Astrocyte of the cerebellum (primary cell): ENCODE data around the gene GBE1.
"Not testable (repeated sequence)": the region's sequence is repeated elsewhere in the genome, so short reads cannot be mapped to it uniquely, and the experiment has no call there.

Source experiments
- DNase-seq: peaks from one replicate; pipeline ENCODE4 v3.0.0-alpha.2; 2011; ENCODE audit warnings: low read depth
- H3K4me3 ChIP-seq: 2 replicates; pipeline ENCODE4 v1.5.1; 2011; ENCODE audit warnings: mild to moderate bottlenecking, low read depth, low read length, moderate library complexity
- in situ Hi-C: cut with HindIII; loops from 2 replicates; pipeline ENCODE4 v1.10.0; 2017; ENCODE audit warnings: low sequenced_read_pairs
- TF ChIP-seq, protein P1 (sequence below): IDR thresholded peaks from 2 replicates; pipeline ENCODE4 v1.5.1; 2012; ENCODE audit warnings: low read length, low read depth, moderate library complexity, mild to moderate bottlenecking; ENCODE audit errors: missing control alignments

Gene GBE1

DNA sequence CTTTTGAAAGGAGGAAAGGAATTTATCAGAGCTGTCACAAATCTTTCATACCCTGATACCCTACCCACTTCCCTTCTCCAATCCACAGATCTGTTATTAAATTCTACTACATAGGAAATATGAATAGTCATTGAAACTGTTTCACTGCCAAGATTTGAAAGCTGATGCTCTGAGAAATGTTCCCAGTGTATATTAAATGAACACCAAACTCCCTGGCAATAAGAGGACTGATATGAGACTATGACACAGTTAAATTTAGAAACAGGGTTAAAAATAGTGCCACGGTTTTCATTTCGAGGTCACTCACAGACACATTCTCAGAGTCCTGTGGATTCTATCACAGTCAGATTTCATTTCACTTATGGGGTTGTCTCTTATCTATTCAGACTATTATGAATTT lies 27.2 kb upstream of the GBE1 start:
- no peak overlapping the region for H3K4me3 ChIP-seq
- no peak for DNase-seq
- TF ChIP-seq, protein P1, sequence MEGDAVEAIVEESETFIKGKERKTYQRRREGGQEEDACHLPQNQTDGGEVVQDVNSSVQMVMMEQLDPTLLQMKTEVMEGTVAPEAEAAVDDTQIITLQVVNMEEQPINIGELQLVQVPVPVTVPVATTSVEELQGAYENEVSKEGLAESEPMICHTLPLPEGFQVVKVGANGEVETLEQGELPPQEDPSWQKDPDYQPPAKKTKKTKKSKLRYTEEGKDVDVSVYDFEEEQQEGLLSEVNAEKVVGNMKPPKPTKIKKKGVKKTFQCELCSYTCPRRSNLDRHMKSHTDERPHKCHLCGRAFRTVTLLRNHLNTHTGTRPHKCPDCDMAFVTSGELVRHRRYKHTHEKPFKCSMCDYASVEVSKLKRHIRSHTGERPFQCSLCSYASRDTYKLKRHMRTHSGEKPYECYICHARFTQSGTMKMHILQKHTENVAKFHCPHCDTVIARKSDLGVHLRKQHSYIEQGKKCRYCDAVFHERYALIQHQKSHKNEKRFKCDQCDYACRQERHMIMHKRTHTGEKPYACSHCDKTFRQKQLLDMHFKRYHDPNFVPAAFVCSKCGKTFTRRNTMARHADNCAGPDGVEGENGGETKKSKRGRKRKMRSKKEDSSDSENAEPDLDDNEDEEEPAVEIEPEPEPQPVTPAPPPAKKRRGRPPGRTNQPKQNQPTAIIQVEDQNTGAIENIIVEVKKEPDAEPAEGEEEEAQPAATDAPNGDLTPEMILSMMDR = no peak
- in situ Hi-C loops = no loop called here

DNA sequence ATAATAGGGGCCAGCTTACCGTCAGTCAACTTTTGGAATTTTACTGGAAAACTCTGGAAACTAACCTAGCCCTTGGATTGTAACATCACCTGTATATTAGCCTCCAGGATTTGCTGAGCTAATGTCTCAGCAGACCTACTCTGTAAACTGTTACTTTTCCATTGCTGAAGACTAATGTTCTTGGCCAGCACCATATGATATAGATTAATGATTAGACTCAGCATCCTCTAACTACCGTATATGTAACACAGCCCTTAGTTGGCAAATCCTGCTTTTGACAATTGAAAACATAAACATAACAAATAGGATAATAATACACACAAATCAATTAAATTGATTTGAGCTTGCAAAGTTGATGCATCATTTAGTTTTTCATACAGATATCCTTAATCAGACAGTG lies 26.6 kb upstream of the GBE1 start:
- no peak overlapping the region for H3K4me3 ChIP-seq
- in situ Hi-C loops = no loop called here
- no peak for DNase-seq
- TF ChIP-seq, protein P1 = no peak

DNA sequence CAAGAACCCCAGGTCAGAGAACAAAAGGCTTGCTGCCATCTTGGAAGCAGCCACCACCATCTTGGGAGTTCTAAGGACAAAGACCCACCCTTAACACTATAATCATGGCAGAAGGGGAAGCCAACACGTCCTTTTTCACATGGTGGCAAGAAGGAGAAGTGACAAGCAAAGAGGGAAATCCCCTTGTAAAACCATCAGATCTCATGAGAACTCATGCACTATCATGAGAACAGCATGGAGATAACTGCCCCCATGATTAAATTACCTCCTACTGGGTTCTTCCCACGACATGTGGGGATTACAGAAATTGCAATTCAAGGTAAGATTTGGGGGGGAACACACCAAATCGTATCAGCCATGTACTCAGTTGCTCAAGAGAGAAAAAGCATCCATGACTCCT lies 21.1 kb upstream of the GBE1 start:
- H3K4me3 ChIP-seq = no peak overlapping the region
- TF ChIP-seq, protein P1 = no peak
- DNase-seq = no peak
- in situ Hi-C loops = no loop called here

DNA sequence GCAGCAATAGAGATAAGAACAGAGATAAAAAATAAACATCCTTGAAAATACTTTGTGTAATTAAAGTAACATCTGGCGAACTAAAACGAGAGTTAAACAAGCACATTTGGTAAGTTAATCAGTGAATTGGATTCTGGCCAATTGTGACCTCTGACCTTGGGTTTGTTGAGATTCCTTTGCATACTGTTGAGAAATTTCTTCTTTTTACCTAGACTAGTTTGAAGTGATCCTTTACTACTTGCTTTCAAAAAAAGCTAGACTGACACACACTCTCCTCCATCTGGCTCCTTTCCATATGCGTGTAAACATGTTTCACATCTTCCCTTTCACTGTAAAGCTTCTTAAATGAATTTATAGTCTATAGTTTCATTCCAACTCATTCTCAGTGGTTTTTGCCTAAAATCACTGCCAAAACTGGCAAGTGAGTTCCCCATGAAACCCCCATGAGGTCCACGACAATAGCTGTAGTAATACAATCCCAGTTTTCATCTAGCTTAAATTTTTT lies 17.3 kb upstream of the GBE1 start:
- H3K4me3 ChIP-seq = no peak overlapping the region
- in situ Hi-C loops = no loop called here
- TF ChIP-seq, protein P1 = no peak
- no peak for DNase-seq

DNA sequence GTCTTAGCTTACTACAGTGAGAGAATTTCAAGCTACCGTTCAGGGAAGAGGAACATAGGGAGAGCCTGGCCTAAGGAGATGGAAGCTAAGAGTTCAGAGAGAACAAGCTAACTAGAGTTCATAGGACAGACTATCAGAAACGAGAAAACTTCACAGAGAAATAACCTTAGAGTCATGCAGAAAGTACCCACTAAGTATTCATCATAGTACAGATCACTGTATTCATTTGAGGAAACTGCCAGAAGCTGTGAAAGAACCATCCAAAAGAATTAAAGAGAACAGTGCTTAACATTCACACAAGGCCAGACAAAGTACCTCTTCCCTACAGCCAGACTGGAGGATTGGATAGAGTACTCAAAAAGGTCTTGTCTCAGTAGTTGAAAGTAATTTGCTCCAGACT lies 15.2 kb upstream of the GBE1 start:
- in situ Hi-C loops = no loop called here
- no peak for DNase-seq
- no peak overlapping the region for H3K4me3 ChIP-seq
- TF ChIP-seq, protein P1 = no peak

DNA sequence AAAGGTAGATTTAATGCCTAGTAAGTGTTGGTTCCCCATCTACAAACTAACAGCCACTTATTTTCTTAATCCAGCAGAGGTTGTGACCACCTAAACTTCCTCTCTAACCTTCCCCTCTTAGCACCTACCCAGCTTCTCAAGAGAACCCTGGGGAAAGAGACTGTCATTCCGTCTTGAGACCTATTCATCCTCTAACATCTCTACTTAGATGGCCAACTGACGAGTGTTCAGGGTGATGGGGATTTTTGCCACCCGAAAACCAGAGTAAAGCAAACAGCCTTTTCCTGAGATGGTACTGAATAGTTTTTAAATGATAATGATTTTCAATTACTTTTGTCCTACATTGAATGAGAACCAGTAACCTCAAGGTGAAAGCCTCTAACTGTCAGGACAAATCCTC lies 9.3 kb upstream of the GBE1 start:
- TF ChIP-seq, protein P1 = no peak
- no peak overlapping the region for H3K4me3 ChIP-seq
- in situ Hi-C loops = no loop called here
- no peak for DNase-seq

DNA sequence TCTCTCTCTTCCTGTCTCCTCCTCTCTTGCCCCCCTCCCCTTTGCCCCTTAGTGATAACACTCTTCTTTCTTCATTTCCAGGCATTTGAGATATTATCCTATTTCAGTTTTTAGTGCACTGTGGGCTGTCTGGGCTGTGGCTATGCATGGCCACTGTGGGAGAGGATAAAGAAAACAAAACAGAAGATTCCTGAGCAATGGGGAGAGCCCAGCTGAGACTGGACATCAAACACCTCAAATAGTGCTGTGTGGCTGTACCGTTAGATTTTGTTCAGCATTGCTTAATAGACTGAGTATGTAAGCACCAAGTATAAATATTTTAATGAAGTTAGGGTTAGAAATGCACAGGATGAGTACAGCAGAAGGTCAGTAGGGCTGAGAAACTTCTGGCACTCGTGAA lies 7.9 kb upstream of the GBE1 start:
- no peak overlapping the region for H3K4me3 ChIP-seq
- in situ Hi-C loops = no loop called here
- TF ChIP-seq, protein P1 = no peak
- no peak for DNase-seq

DNA sequence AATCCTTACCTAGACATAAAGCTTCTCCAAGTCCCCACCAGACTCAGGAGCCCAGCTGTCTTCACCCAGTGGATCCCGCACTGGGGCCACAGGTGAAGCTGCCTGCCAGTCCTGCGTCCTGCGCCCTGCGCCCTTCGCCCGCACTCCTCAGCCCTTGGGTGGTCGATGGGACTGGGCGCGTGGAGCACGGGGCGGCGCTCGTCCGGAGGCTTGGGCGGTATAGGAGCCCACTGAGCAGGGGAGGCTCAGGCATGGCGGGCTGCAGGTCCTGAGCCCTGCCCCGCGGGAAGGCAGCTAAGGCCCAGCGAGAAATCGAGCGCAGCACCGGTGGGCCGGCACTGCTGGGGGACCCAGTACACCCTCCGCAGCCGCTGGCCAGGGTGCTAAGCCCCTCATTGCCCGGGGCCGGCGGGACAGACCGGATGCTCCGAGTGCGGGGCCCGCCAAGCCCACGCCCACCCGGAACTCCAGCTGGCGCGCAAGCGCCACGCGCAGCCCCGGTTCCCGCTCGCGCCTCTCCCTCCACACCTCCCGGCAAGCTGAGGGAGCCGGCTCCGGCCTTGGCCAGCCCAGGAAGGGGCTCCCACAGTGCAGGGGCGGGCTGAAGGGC lies 5.9 kb upstream of the GBE1 start:
- DNase-seq, H3K4me3 ChIP-seq, in situ Hi-C loops: not testable (repeated sequence)
